IMR-90 (cell line): ENCODE measurements around the gene MPPED1. TPM values are rescaled to one million over a fixed set of nuclear protein-coding genes. Genes with fewer than 3 reads are reported as not detected.

Experiments
- ATAC-seq: fragments of 200-7000 bp; cut with Tn5 transposase; 2 replicates; pipeline ENCODE4 v1.9.1; 2020; ENCODE audit warnings: low read depth, mild to moderate bottlenecking, moderate library complexity
- BruUV-seq: library from RNA; stranded (reverse); fragments of 400-500 nt; replicated peaks from 2 replicates; lab custom pipeline; 2021; lab: Mats Ljungman, UMichigan
- CTCF ChIA-PET: fragments of 300-600 bp; formaldehyde crosslinking; extraction: SDS; loops from one replicate; lab custom pipeline; 2021; ENCODE audit warnings: antibody characterized with exemption; lab: Yijun Ruan, JAX
- POLR2A ChIA-PET: fragments of 300-600 bp; sonication (Branson Sonifier 250); formaldehyde crosslinking; loops from one replicate; lab custom pipeline; 2022; ENCODE audit warnings: antibody characterized with exemption; ENCODE audit not compliant: unreplicated experiment; lab: Charles Lee
- DNase-seq: peaks from one replicate; pipeline ENCODE4 v3.0.0; 2013
- H2AFZ ChIP-seq: replicated peaks from 2 replicates; pipeline ENCODE3; 2013; ENCODE audit warnings: low read length, mild to moderate bottlenecking; ENCODE audit not compliant: poor library complexity
- H2AK5ac ChIP-seq: 2 replicates; pipeline ENCODE4 v1.6.1; 2013; ENCODE audit warnings: low read depth, low read length, inconsistent platforms
- H2AK9ac ChIP-seq: replicated peaks from 2 replicates; pipeline ENCODE3; 2013; ENCODE audit warnings: mild to moderate bottlenecking, low read depth, low read length, moderate library complexity; ENCODE audit not compliant: poor library complexity
- H2BK120ac ChIP-seq: 2 replicates; pipeline ENCODE4 v1.6.1; 2013; ENCODE audit warnings: low read depth, low read length, inconsistent platforms
- H2BK15ac ChIP-seq: 3 replicates; pipeline ENCODE4 v1.6.1; 2013; ENCODE audit warnings: low read depth, low read length, inconsistent platforms
- H2BK20ac ChIP-seq: 2 replicates; pipeline ENCODE4 v1.6.1; 2013; ENCODE audit warnings: low read depth, mild to moderate bottlenecking, inconsistent platforms, low read length, moderate library complexity
- H2BK5ac ChIP-seq: 2 replicates; pipeline ENCODE4 v1.6.1; 2013; ENCODE audit warnings: mild to moderate bottlenecking, low read depth, low read length, inconsistent platforms; ENCODE audit not compliant: poor library complexity, severe bottlenecking
- H3K14ac ChIP-seq: replicated peaks from 2 replicates; pipeline ENCODE4 v1.6.1; 2013; ENCODE audit warnings: low read depth, low read length, inconsistent platforms
- H3K18ac ChIP-seq: 2 replicates; pipeline ENCODE4 v1.6.1; 2013; ENCODE audit warnings: low read depth, low read length, control low read depth
- H3K23ac ChIP-seq: 2 replicates; pipeline ENCODE4 v1.6.1; 2013; ENCODE audit warnings: low read depth, low read length, inconsistent platforms
- H3K27ac ChIP-seq: 2 replicates; pipeline ENCODE4 v1.5.1; 2013; ENCODE audit warnings: mild to moderate bottlenecking, control low read depth, low read length; ENCODE audit not compliant: insufficient read depth
- H3K27me3 ChIP-seq: 2 replicates; pipeline ENCODE4 v1.6.1; 2013; ENCODE audit warnings: low read length; ENCODE audit not compliant: control insufficient read depth, insufficient read depth
- H3K36me3 ChIP-seq: 2 replicates; pipeline ENCODE4 v1.6.1; 2013; ENCODE audit warnings: low read length, mixed read lengths; ENCODE audit not compliant: control insufficient read depth, insufficient read depth
- H3K4ac ChIP-seq: 2 replicates; pipeline ENCODE4 v1.6.1; 2013; ENCODE audit warnings: low read depth, low read length, inconsistent platforms
- H3K4me1 ChIP-seq: 2 replicates; pipeline ENCODE4 v1.6.1; 2013; ENCODE audit warnings: low read length, mixed read lengths; ENCODE audit not compliant: control insufficient read depth, insufficient read depth
- H3K4me2 ChIP-seq: 2 replicates; pipeline ENCODE4 v1.6.1; 2013; ENCODE audit warnings: low read depth, mild to moderate bottlenecking, control low read depth, low read length, moderate library complexity
- H3K4me3 ChIP-seq: 2 replicates; pipeline ENCODE4 v1.5.1; 2013; ENCODE audit warnings: low read depth, mild to moderate bottlenecking, control low read depth, low read length, moderate library complexity; ENCODE audit not compliant: insufficient read depth
- H3K56ac ChIP-seq: 2 replicates; pipeline ENCODE4 v1.6.1; 2013; ENCODE audit warnings: low read length, inconsistent platforms; ENCODE audit not compliant: insufficient read depth; ENCODE audit errors: extremely low read depth
- H3K79me1 ChIP-seq, 2 experiments: 2 replicates each; pipeline ENCODE4 v1.6.1; 2013; ENCODE audit warnings: low read length in 2 of 2, inconsistent platforms in 1 of 2, low read depth in 1 of 2
- H3K9ac ChIP-seq: 2 replicates; pipeline ENCODE4 v1.6.1; 2013; ENCODE audit warnings: low read depth, low read length, control low read depth
- H3K9me1 ChIP-seq: 2 replicates; pipeline ENCODE4 v1.6.1; 2013; ENCODE audit warnings: low read length, inconsistent platforms; ENCODE audit not compliant: insufficient read depth
- H3K9me3 ChIP-seq: 2 replicates; pipeline ENCODE4 v1.6.1; 2013; ENCODE audit warnings: low read length; ENCODE audit not compliant: control insufficient read depth, insufficient read depth
- H4K20me1 ChIP-seq: 2 replicates; pipeline ENCODE4 v1.6.1; 2013; ENCODE audit warnings: low read length, inconsistent platforms; ENCODE audit not compliant: insufficient read depth
- H4K5ac ChIP-seq: 2 replicates; pipeline ENCODE4 v1.6.1; 2013; ENCODE audit warnings: mild to moderate bottlenecking, low read depth, low read length, control low read depth
- H4K8ac ChIP-seq, 2 experiments: 2 replicates each; pipeline ENCODE4 v1.6.1; 2013; ENCODE audit warnings: low read depth in 2 of 2, low read length in 2 of 2, control low read depth in 1 of 2, inconsistent platforms in 1 of 2
- H4K91ac ChIP-seq: 2 replicates; pipeline ENCODE4 v1.6.1; 2013; ENCODE audit warnings: low read depth, low read length, inconsistent platforms; ENCODE audit not compliant: insufficient read depth
- BHLHE40 ChIP-seq: fragments of 150-350 bp; IDR thresholded peaks from 2 replicates; pipeline ENCODE4 v1.6.1; 2016; ENCODE audit warnings: mild to moderate bottlenecking, low read depth, low read length
- CHD1 ChIP-seq: IDR thresholded peaks from 2 replicates; pipeline ENCODE4 v1.6.1; 2012; ENCODE audit warnings: low read depth, low read length, improper control_type of control experiment
- CTCF ChIP-seq: conservative IDR thresholded peaks from 2 replicates; pipeline ENCODE4 v1.5.1; 2012; ENCODE audit warnings: mild to moderate bottlenecking, low read depth, low read length, improper control_type of control experiment
- FOS ChIP-seq: fragments of 150-350 bp; IDR thresholded peaks from 2 replicates; pipeline ENCODE4 v1.6.1; 2016; ENCODE audit warnings: low read depth, low read length
- MAZ ChIP-seq: IDR thresholded peaks from 2 replicates; pipeline ENCODE4 v1.6.1; 2012; ENCODE audit warnings: low read depth, mild to moderate bottlenecking, low read length, improper control_type of control experiment, moderate library complexity, borderline replicate concordance
- POLR2A ChIP-seq: IDR thresholded peaks from 2 replicates; pipeline ENCODE4 v1.6.1; 2012; ENCODE audit warnings: mild to moderate bottlenecking, low read depth, low read length
- RAD21 ChIP-seq: IDR thresholded peaks from 2 replicates; pipeline ENCODE4 v1.6.1; 2012; ENCODE audit warnings: low read length, improper control_type of control experiment
- RCOR1 ChIP-seq: IDR thresholded peaks from 2 replicates; pipeline ENCODE4 v1.6.1; 2012; ENCODE audit warnings: mild to moderate bottlenecking, low read length, improper control_type of control experiment; ENCODE audit not compliant: insufficient replicate concordance
- RFX5 ChIP-seq: IDR thresholded peaks from 2 replicates; pipeline ENCODE4 v1.8.0; 2012; ENCODE audit warnings: low read depth, mild to moderate bottlenecking, low read length, moderate library complexity
- WGBS, 2 experiments: methylation state at CpG; one replicate each; pipeline versions ENCODE4 v1.1.5 to v1.1.7; 2013; ENCODE audit warnings: missing lambda C conversion rate in 2 of 2; ENCODE audit not compliant: insufficient read length in 1 of 2; ENCODE audit errors: extremely low coverage in 2 of 2; 5-methylcytosine and 5-hydroxymethylcytosine counted together
- dilution Hi-C: fragments of 300-500 bp; cut with HindIII; formaldehyde crosslinking; loops from one replicate; pipeline ENCODE4 v1.14.3; 2018; ENCODE audit warnings: low sequenced_read_pairs; ENCODE audit not compliant: unreplicated experiment
- in situ Hi-C: fragments of 300-500 bp; cut with MboI; formaldehyde crosslinking; loops from 3 replicates; pipeline ENCODE4 v1.14.3; 2019; ENCODE audit warnings: low sequenced_read_pairs, inconsistent platforms, mixed read lengths
- intact Hi-C: fragments of 100-400 bp; cut with micrococcal nuclease; formaldehyde crosslinking; loops from 2 replicates; pipeline ENCODE4 v1.10.0; 2022
- polyA plus RNA-seq, 3 experiments: library from polyadenylated mRNA; depleted of rRNA; stranded (reverse); fragments of >200 nt; gene quantifications; 2 replicates each; pipeline ENCODE4 v1.2.3, GENCODE V29; 2012; ENCODE audit warnings: low replicate concordance in 1 of 3
- total RNA-seq: library from RNA; depleted of rRNA; stranded (reverse); fragments of >200 nt; gene quantifications from 2 replicates; pipeline ENCODE4 v1.2.3, GENCODE V29; 2012

The MPPED1 gene
- total and polyA plus RNA-seq, 2 of the 4 experiments (the other 2 are of a cell fraction), result not detected

GRCh38 chr22:43381693-43382092 is 30.1 kb upstream of the MPPED1 start:
- CTCF ChIA-PET, result interaction anchor here (0.9 kb wide), 1 partner anchor 10 kb away, joined by 3 read pairs; no protein-coding TSS in a partner anchor
- peaks cover 16% of the 10 kb centered on the region for H3K27me3 ChIP-seq
- BruUV-seq, result no TSS peak

More at GRCh38 chr22:43381693-43382092, 30.1 kb upstream of the MPPED1 start:
- DNase-seq (peak; percentile 4), ATAC-seq (no peak)
- H3K4me1 ChIP-seq, result peaks cover 2% of the 10 kb centered on the region; the same call in 1 of the 2 replicates
- no peaks in the 10 kb centered on the region for H3K36me3 ChIP-seq
- no peak overlapping the region for H4K91ac ChIP-seq
- H3K79me1 ChIP-seq, result no peaks in the 10 kb centered on the region
- no peak overlapping the region for H2BK15ac ChIP-seq
- H2AFZ ChIP-seq, result no peak overlapping the region
- no peak overlapping the region for H3K9ac ChIP-seq
- H3K4me3 ChIP-seq, result no peak overlapping the region
- H2BK120ac ChIP-seq, result no peak overlapping the region
- no peaks in the 10 kb centered on the region for H4K20me1 ChIP-seq
- H2AK5ac ChIP-seq, result no peak overlapping the region
- no peak overlapping the region for H3K4ac ChIP-seq
- H3K23ac ChIP-seq, result no peak overlapping the region
- H2BK5ac ChIP-seq, result no peak overlapping the region
- no peak overlapping the region for H3K14ac ChIP-seq
- H4K5ac ChIP-seq, result no peak overlapping the region
- H3K4me2 ChIP-seq, result no peak overlapping the region
- no peaks in the 10 kb centered on the region for H3K9me1 ChIP-seq
- intact Hi-C loops, result no loop called here
- no peak overlapping the region for H2BK20ac ChIP-seq
- no peak overlapping the region for H2AK9ac ChIP-seq
- TF ChIP-seq RFX5, result no peak
- TF ChIP-seq POLR2A, result no peak
- no peak for TF ChIP-seq FOS
- no peak for TF ChIP-seq CTCF
- TF ChIP-seq MAZ, result no peak
- no peak for TF ChIP-seq RAD21
- TF ChIP-seq CHD1, result no peak
- TF ChIP-seq BHLHE40, result no peak
- TF ChIP-seq RCOR1, result no peak
- no peak overlapping the region for H3K27ac ChIP-seq
- dilution Hi-C loops, result no loop called here
- H4K8ac ChIP-seq, result no peak overlapping the region
- WGBS, 2 experiments, result 60% methylated on average over 1 of the region's 6 CpGs; no CpG with 5 or more reads in 1 of the 2 experiments
- POLR2A ChIA-PET, result no interaction called here
- no peak overlapping the region for H3K56ac ChIP-seq
- in situ Hi-C loops, result loop anchor here (25.0 kb wide), 1 partner anchor 1256 kb away; no protein-coding TSS in a partner anchor
- no peak overlapping the region for H3K18ac ChIP-seq
- 0 out of 2 replicates have a peak, but pooled peaks cover 2% of the 10 kb centered on the region for H3K9me3 ChIP-seq
